Right ventricle myocardium superior (tissue), 1 donor: Measurements from ENCODE around the gene CACNB1. TPM values are rescaled to one million over a fixed set of nuclear protein-coding genes. Genes with fewer than 3 reads are reported as not detected.

Experiments
- ATAC-seq: fragments of 200-7000 bp; cut with Tn5 transposase; one replicate; pipeline ENCODE4 v1.9.1; 2020; ENCODE audit warnings: mild to moderate bottlenecking; ENCODE audit not compliant: poor library complexity
- DNase-seq: peaks from one replicate; pipeline ENCODE4 v3.0.0-alpha.2; 2020
- intact Hi-C: fragments of 100-400 bp; cut with DNase I; formaldehyde crosslinking; loops from one replicate; pipeline ENCODE4 v1.11.2; 2022
- total RNA-seq: library from RNA; stranded (reverse); fragmentation: NEBNext Ultra II Directional; extraction: Animal tissue kit (Norgen Biotek cat#: 25700); gene quantifications from one replicate; pipeline ENCODE4 v1.2.1, GENCODE V29; 2021
- donor health status: DM: no; HTN: yes; CAD: no; lungs with severe emphysema.

The CACNB1 gene
- total RNA-seq, 1 donor from 2014 or later, result 4.6 TPM

DNA sequence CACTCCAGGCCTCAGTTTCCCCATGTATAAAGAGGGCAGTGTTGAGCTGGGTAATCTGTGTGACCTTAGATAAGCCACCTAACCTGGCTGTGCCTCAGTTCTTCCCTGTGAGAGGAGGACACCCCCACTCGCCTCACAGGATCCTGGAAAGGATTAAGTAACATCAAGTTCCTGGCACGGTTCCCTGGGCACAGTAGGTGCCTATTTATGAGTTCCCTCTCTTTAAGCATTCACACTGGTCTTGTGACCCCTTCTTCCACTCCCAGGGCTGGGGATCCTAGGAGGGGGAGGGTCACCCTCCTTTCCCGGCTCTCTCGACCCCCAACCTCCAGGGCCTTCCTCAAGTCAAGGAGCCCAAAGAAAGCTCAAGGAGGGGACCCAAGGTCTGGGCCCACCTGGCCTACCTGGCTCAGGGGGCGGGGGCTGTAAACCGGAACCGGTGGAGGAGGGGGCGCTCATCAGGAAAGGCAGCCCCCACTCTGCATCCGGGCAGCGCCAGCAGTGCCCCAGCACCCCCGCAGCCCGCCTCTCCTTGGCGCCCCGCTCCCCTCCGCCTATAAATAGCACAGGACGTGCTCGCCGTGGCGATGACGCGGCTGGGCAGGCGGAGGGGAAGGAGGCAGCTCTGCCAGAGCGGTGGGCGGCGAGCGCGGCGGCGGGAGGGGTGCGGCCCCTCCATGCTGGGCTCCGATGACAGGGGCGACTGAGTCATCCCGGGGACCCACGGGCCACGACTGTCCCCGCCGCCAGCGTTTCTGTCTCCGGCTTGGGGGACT lies 12.0 kb upstream of the CACNB1 start:
- intact Hi-C loops, result loop anchor here (5.0 kb wide), 1 partner anchor 33 kb away; no protein-coding TSS in a partner anchor
- DNase-seq (peak; percentile 79), ATAC-seq (peak; percentile 84)

DNA sequence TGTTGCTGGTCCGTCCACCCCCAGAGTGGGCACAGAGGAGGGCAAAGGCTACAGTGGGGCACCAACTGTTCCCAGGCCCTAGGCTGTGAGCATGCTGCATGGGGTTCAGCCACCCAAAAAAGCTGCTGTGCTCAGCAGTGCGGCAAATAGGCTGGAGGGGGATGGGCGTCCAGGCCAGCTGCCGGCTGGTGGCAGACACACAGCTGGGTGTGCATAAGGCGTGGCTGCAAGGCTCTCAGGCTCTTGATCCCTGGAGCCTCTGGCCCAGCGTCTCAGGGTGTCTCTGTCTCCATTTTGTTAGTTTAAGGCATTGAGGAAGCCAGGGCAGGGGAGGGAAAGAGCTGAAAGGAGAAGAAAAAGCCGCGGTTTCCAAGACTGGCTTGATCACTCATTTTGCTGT lies 11.4 kb upstream of the CACNB1 start:
- peak; percentile 9 for ATAC-seq
- DNase-seq, result peak; percentile 61
- intact Hi-C loops, result loop anchor here (5.0 kb wide), 1 partner anchor 33 kb away; no protein-coding TSS in a partner anchor

DNA sequence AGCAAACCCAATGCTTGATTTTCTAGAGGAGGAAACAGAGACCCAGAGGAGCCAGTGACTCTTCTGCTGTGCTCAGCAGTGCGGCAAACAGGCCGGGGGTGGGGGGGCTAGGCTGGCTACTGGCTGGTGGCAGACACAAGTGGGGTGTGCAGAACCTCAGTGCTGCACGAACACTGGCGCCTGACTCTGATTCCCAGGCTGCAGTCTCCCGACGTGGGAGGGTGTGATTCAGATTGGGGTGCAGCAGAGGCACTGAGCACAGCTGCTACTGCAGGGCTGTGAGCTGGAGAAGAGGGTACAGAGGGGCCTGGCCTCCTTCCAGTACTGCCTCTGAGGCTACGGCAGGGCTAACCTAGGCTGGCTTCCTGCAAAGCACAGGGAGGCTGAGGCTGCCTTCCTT lies 10.7 kb upstream of the CACNB1 start:
- no peak for DNase-seq
- ATAC-seq, result no peak
- intact Hi-C loops, result loop anchor here (5.0 kb wide), 1 partner anchor 34 kb away; no protein-coding TSS in a partner anchor

DNA sequence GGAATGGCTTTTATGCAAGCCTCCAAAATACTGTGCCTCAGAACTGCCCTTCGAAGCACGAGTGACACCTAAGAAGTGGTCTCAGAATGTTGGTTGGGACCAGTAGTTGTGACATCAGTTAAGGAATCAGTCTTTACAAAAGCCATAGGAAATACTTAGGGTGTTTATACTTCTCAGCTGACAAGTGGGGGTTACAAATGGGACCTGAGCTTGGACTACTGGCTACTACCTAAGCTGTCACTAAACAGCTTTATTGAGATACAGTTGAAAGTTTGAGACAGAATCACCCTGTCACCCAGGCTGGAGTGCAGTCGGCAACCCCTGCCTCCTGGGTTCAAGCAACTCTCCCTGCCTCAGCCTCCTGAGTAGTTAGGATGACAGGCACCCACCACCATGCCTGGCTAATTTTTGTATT lies 7.7 kb upstream of the CACNB1 start:
- ATAC-seq (no peak), DNase-seq (no peak)
- intact Hi-C loops, result loop anchor here (5.0 kb wide), 1 partner anchor 37 kb away; no protein-coding TSS in a partner anchor

DNA sequence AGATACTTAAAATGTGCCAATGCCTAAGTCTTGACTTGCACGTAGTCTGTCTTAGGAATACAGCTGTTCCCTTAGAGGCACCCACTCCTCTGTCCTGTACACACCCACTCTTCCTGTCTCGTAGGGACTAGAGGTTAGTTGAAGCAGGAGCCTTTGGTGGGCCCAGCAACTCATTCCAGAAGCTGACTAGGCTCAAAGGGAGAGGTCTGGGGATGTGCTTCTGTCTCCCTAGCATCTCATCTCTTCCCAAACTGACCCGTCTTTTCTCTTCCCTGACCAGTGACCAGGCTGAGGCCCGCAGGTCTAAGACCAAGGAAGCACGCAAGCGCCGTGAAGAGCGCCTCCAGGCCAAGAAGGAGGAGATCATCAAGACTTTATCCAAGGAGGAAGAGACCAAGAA lies 6.8 kb upstream of the CACNB1 start:
- ATAC-seq (no peak), DNase-seq (no peak)
- intact Hi-C loops, result no loop called here

DNA sequence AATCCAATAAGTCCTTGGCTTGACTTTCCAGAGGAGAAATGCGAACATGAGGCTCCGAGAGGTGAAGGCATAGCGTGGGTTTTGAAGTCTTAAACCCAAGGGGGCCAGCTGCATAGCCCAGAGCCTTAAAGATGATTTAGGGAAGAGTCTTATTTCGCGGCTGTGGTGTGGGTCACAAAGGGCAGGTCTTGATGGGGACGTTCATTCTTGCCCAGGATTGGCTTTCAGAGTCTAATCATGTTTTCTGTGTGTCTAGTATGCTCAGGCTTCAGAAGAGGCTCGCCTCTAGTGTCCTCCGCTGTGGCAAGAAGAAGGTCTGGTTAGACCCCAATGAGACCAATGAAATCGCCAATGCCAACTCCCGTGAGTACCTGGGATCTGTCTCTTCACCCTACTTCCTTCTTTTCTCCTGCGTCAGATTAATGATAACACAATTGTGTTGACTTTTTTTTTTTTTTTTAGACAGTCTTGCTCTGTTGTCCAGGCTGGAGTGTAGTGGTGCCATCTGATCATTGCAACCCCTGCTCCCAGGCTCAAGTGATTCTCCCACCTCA lies 3.6 kb upstream of the CACNB1 start:
- intact Hi-C loops, result no loop called here
- no peak for DNase-seq
- ATAC-seq, result no peak

DNA sequence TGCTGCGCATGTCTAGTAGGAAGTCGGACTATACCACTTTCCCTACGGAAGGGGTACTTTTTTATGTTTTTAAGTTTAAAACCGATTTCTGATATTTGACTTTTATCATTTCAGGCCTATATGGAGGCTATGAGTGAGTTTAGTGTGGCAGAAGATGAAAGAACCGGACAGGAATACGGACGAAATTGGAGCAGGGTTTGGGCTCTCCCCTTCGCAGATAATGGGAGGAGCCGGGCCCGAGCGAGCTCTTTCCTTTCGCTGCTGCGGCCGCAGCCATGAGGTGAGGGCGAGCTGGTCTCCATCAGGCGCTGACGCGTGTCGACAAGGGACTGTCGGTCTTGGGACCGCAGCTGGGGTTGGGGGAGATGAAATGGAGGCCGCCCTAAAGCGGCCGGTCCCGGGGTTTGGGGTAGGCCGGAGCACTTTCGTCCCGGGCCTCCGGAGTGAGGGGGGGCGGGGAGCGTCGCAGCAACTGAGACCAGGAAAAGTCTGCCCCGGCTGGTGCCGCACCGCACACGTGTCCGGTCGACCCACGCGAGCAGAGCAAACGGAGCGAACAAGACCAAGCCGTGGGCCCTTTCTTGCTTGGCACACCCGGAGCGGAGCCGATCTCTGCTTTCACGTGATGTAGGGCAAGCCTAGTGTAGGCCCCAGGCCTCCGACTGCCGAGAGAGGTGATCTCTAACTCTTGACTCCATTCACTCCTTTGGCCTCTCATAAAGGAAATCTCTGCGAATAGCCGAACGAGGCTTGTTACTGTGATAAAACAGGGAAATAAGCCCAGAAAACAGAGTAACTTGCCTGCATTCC lies 2.8 kb upstream of the CACNB1 start, which contains the start of gene RPL19:
RPL19 (plus strand) TSS at position 214 of the 810 bp plus-strand sequence; CDS start at position 276, 62 bp downstream.
- intact Hi-C loops, result no loop called here
- peak; percentile 86 for DNase-seq
- peak; percentile 84 for ATAC-seq

DNA sequence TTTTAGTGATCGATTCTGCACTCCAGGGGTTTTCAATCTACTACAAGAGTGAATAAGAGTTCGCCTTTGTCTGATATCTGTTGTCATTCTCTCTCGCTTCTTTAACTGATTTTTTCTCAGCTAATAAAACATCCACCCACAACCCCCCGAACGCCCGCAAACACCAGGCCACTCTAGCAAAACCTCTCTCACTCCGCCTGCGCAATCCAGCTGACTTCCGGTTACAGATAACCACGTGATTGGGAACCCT lies 2.3 kb upstream of the CACNB1 start:
- intact Hi-C loops, result no loop called here
- peak; percentile 92 for DNase-seq
- ATAC-seq, result peak; percentile 87

DNA sequence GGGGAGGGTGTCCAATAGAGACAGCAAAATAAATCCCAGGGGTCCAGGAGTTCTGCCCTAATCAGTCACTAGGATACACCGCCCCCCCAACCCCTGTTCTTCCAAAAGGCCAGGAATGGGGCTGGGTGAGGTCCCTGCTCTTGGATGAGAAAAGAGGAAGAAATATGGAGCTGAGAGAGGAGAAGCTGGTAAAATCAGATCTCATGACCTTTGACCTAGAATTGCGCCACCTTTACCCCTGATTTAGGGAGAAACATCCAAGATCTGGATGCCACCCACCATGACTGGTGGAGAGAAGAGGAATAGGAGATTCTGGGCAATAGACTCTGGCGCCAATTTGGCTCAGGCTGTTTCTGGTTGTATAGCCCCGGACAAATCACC lies 707 bp upstream of the CACNB1 start:
- intact Hi-C loops, result no loop called here
- ATAC-seq (no peak), DNase-seq (no peak)

DNA sequence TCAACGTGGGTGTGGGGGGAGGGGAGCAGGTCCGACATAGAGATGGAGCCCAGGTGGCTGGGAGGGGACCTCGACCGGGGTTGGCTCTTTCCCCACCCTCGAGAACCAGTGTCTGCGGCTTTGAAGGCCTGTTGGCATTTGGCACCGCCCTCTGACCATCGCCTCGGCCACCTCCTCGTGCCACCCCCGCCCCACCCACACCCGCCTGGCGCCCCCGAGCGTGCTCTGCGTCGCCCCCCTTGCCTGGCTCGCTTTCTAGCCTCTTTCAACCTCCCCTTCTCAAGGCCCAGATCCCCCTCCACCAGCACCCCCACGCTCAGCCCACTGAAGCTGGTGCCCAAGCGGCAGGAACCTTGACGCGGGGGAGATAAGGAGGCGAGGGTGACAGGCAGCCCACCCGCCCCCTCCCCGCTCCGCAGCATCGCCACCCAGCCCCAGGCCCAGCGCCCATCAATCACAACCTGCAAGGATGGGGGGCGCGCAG lies 619 bp downstream of the CACNB1 start:
- DNase-seq (no peak), ATAC-seq (no peak)
- intact Hi-C loops, result no loop called here

DNA sequence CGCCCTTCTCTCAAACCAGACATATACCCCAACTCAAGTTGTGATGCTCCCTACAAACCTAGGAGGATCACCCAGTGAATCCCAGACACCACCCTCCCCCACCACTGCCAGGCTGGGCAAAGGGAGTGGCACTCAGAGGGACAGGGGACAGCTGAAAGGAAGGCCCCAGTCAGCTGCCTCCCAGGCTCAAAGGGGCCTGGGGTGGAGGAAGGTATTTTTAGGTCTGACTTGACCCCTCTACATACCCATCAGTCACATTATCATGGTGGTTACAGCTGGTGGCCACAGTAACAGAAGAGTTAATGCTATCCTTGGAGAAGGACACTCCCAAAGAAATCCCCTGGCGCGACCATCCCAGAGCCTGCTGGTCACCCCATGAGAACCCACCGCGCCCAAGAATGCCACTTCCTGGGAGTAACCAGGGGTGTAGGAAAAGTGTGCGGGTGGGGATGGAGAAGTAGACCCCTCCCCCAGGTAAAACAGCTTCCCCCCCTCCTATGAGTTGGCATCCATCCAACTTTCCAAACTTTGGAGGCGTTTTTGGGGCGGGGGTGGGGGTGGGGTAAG lies 1.1 kb downstream of the CACNB1 start:
- intact Hi-C loops, result no loop called here
- ATAC-seq (no peak), DNase-seq (no peak)

DNA sequence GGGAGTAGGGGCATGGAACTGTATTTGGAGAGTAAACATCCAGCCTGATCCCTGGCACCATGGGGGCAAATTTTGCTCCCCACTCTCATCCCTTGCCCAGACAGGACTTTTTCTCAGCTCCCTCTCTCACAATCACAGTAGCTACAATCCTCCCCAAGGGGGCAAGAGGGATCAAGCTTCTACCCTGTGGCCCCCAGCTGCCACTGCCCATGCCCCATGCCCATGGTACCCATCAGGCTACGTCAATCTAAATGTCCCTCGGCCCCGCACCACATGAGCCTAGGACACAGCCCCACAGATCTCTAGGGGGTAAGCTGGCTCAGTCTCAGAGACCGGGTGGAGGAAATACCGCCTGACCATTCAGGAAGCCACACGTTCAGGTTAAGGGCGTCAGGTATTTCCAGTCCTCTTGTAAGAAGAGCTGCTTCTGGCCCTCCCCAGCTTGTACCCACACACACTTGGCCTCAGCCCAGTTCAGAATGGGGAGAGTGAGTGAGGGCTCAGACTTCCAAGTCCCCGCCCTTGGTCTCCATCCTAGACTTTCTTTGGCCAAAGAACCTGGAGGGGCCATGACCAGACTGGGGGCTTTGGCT lies 1.8 kb downstream of the CACNB1 start:
- intact Hi-C loops, result no loop called here
- DNase-seq (no peak), ATAC-seq (no peak)

DNA sequence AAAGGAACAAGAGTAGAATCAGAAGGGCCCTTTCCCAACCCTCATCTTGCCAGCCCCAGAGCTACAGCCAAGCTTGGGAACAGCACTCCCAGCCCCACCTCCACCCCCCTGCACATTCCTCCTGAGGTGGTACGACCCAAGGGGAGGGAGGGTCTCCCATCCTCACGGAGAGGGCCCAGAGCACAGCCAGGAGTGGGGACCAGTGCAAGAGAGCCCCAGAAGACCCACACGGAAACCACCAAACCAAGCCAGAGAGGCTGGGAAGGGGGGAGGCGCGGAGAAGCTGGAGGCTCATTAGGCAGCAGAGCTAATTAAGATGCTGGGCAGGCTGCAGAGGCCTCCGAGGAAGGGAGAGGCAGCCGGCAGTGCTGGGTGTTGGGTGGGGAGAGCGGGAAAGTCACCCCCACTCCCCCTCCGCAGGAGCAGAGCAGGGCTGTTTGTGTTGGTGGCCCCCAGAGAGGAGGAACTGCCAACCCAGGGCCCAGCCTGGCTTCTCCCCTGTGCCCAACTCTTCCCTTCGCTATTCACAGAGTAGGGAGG lies 2.4 kb downstream of the CACNB1 start:
- DNase-seq, result no peak
- intact Hi-C loops, result no loop called here
- ATAC-seq, result no peak

DNA sequence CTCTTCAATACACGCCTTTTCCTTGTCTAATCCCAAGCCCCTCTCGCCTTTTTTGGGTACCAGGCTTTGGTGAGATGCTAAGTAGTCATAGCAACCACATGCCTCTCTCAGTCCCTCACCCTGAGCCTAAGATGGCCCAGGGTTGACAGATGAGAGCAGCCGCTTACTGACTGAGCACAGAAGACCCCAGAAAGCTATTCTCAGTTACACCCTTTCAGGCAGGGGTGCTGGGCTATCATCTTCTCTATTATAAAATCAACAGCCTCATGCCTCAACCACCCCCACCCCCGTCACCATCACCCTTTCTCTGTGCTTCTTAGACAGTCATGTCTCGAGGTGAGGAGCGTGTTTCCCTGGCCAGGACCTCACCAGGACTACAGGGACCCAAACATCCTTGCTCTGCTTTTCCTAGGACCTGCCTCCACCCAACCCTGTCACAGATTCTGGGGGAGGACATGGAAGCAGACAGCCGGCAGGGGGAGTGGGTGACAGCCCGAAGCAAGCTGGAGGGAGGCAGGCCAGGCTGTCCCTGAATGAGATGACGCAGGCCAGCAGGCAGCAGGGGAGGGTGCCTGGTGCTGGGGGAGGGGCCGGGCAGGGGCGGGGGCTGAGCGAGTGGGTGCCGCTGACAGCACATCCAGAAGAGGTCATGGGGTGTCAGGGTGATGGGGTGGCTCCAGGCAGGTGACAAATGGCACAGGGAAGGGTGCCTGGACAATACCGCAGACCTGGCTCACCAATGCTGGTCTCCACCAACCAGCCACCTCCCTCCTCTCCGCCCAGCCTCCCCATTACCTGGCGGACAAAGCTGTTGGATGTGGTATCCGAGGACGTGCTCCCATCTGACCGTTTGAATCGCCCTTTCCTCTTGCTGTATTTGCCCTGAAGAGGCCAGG lies 3.1 kb downstream of the CACNB1 start:
- DNase-seq (peak; percentile 76), ATAC-seq (peak; percentile 41)
- intact Hi-C loops, result no loop called here

DNA sequence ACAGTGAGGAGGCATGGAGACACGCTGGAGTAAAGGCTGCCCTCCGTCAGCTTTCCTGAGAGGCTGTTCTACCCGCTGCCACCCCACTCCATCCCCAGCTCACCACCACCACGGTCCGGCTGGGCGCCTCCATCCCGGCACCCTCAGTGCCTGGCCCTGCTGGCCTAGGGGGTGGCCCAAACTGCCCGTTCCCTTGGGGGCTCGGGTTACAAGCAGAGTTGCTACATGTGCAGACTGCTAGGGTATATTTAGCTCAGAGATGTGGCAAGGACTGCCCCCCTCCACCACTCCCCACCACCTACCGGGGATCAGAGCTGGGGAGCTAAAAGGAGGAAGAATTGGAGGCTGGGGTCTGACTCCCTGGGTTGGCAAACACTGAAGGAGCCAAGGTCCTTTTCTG lies 4.1 kb downstream of the CACNB1 start:
- intact Hi-C loops, result no loop called here
- no peak for DNase-seq
- ATAC-seq, result no peak

DNA sequence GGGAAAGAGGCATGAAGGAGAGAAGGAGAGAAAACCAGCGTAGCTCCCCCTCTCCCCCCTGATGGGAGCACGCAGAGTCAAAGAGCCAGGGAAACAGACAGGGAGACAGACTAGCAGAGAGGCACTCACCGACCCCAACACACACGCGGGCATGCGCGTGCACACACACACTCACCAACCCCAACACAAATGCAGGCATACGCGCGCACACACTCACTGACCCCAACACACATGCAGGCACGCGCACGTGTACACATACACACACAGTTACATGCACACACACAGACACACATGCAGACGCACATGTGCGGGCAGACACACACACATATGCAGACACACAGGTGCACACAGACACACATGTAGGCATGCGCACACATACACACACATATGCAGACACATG lies 4.6 kb downstream of the CACNB1 start:
- no peak for DNase-seq
- intact Hi-C loops, result no loop called here
- no peak for ATAC-seq

DNA sequence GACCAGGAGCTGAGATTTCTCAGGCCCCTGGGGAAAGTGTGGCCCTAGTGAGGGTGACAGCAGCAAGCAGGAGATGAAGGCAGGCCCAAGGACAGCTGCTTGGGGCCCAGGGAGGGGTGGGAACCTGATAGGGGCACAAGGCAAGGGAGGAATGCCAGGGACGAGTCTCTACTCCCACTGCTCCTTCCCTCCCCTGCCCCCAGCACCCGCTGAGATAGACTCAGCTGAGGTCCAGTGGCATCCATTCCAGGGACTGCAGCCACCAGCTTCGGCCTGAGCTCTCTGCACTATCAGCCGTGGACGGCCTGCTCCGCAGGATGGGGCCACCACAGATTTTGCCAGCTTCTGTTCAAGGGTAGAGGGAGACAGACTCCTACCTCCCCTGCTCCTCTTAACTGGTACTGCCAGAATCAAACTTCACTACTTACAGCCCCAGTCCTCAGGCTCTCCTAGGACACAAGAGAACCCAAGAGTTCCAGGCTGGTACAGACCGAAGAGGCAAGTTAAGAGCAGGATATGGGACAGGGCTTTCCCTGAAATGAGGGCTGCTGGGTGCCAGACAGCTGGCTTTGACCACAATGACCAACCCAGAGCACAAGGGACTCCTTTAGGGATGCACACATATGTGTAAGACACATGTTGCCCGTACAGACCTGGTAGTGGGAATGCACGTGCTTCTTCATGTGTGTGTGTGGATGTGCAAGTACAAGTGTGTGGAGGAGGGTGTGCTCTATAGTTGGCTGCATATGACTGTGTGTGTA lies 5.5 kb downstream of the CACNB1 start:
- intact Hi-C loops, result no loop called here
- DNase-seq, result no peak
- ATAC-seq, result no peak
